Right atrium auricular region (tissue), 2 donors: ENCODE measurements around the gene IFNL1. TPM values are rescaled to one million over a fixed set of nuclear protein-coding genes. Genes with fewer than 3 reads are reported as not detected.

ENCODE experiments used
- DNase-seq: peaks from one replicate; pipeline ENCODE4 v3.0.0-alpha.2; 2019; ENCODE audit warnings: low spot score
- H3K27ac ChIP-seq, 2 donors: fragments of 200-600 bp; sonication (generic); 1 replicate in 1 of 2; 2 replicates in 1 of 2; pipeline ENCODE4 v1.5.1; 2016 to 2019
- H3K27me3 ChIP-seq, 2 donors: fragments of 200-600 bp; sonication (generic); one replicate each; pipeline versions ENCODE4 v1.5.1 to v1.6.0; 2017 to 2019
- H3K36me3 ChIP-seq: fragments of 200-600 bp; sonication (generic); one replicate; pipeline ENCODE4 v1.5.1; 2016
- H3K4me1 ChIP-seq, 2 donors: fragments of 200-600 bp; sonication (generic); one replicate each; pipeline versions ENCODE4 v1.5.1 to v1.6.0; 2017 to 2019
- H3K4me3 ChIP-seq, 2 donors: fragments of 200-600 bp; sonication (generic); 1 replicate in 1 of 2; 2 replicates in 1 of 2; pipeline ENCODE4 v1.5.1; 2017 to 2019; ENCODE audit warnings: mild to moderate bottlenecking in 1 of 2, moderate library complexity in 1 of 2
- H3K9me3 ChIP-seq, 2 donors: fragments of 200-600 bp; sonication (generic); one replicate each; pipeline ENCODE4 v1.5.1; 2019
- CTCF ChIP-seq, 2 donors: fragments of 200-600 bp; sonication (generic); IDR thresholded peaks; one replicate each; pipeline ENCODE4 v1.5.1; 2019; ENCODE audit warnings: antibody characterized with exemption in 2 of 2
- total RNA-seq, 2 donors: library from RNA; depleted of rRNA; stranded (reverse); fragments of >200 nt; gene quantifications; one replicate each; pipeline ENCODE4 v1.1.0, GENCODE V29; 2016

IFNL1 gene
- total RNA-seq, 2 donors from 2014 or later = not detected

- Histone ChIP-seq H3K4me1 (peaks cover 0 to 16% of the 10 kb centered on the region in 2 donors), H3K4me3 (no peak overlapping the region), H3K36me3 (no peaks in the 10 kb centered on the region), H3K27ac (no peak overlapping the region), H3K27me3 (peaks cover 15 to 17% of the 10 kb centered on the region in 2 donors), H3K9me3 (no peaks in the 10 kb centered on the region)
- DNase-seq = no peak
- no peak for TF ChIP-seq CTCF (IDR thresholded peaks at IDR 0.05)
Measured at GRCh38 chr19:39310558-39311311, 14.5 kb downstream of the IFNL1 start.

- no peak for DNase-seq
- TF ChIP-seq CTCF (IDR thresholded peaks at IDR 0.05) = no peak
- H3K4me1 ChIP-seq = no peaks in the 10 kb centered on the region
Measured at GRCh38 chr19:39314016-39314728, 18.0 kb downstream of the IFNL1 start.

GRCh38 chr19:39315933-39316332 is 19.7 kb downstream of the IFNL1 start:
- H3K36me3 ChIP-seq = no peaks in the 10 kb centered on the region
- H3K4me3 ChIP-seq = no peak overlapping the region
- no peak for TF ChIP-seq CTCF (IDR thresholded peaks at IDR 0.05)
- H3K27ac ChIP-seq = no peak overlapping the region
- peaks cover 0 to 9% of the 10 kb centered on the region in 2 donors for H3K4me1 ChIP-seq
- no peaks in the 10 kb centered on the region for H3K9me3 ChIP-seq
- no peaks in the 10 kb centered on the region for H3K27me3 ChIP-seq
- no peak for DNase-seq

More at GRCh38 chr19:39314016-39314728, 18.0 kb downstream of the IFNL1 start:
- no peaks in the 10 kb centered on the region for H3K27me3 ChIP-seq
- H3K27ac ChIP-seq = no peak overlapping the region
- H3K36me3 ChIP-seq = no peaks in the 10 kb centered on the region
- no peak overlapping the region for H3K4me3 ChIP-seq
- H3K9me3 ChIP-seq = no peaks in the 10 kb centered on the region

- Histone ChIP-seq H3K9me3 (no peaks in the 10 kb centered on the region), H3K36me3 (no peaks in the 10 kb centered on the region), H3K27me3 (no peaks in the 10 kb centered on the region), H3K4me3 (no peak overlapping the region), H3K4me1 (peaks cover 0 to 9% of the 10 kb centered on the region in 2 donors), H3K27ac (no peak overlapping the region)
- DNase-seq = no peak
- TF ChIP-seq CTCF (IDR thresholded peaks at IDR 0.05) = no peak
Measured at GRCh38 chr19:39316627-39317321, 20.6 kb downstream of the IFNL1 start.

GRCh38 chr19:39317476-39317875 is 21.3 kb downstream of the IFNL1 start:
- no peak for TF ChIP-seq CTCF (IDR thresholded peaks at IDR 0.05)
- Histone ChIP-seq H3K9me3 (no peaks in the 10 kb centered on the region), H3K27me3 (no peaks in the 10 kb centered on the region), H3K36me3 (no peaks in the 10 kb centered on the region), H3K4me3 (no peak overlapping the region), H3K4me1 (peaks cover 0 to 9% of the 10 kb centered on the region in 2 donors), H3K27ac (no peak overlapping the region)
- no peak for DNase-seq
